Endothelial cell of umbilical vein (primary cell): Measurements from ENCODE around the gene S100A1. TPM values are rescaled to one million over a fixed set of nuclear protein-coding genes. Genes with fewer than 3 reads are reported as not detected.
A peak's percentile ranks its signal among the peaks of the same experiment; 100 is the strongest.

ENCODE experiments used
- BruUV-seq: library from RNA; stranded (reverse); fragments of 400-500 nt; replicated peaks from 2 replicates; lab custom pipeline; 2021; lab: Mats Ljungman, UMichigan
- CTCF ChIA-PET: fragments of 300-600, 350-600 bp; sonication (Branson Sonifier 250); formaldehyde crosslinking; loops from one replicate; lab custom pipeline; 2021; ENCODE audit warnings: antibody characterized with exemption, inconsistent platforms; lab: Charles Lee
- POLR2A ChIA-PET: fragments of 300-600, 350-600 bp; sonication (Branson Sonifier 250); formaldehyde crosslinking; loops from one replicate; lab custom pipeline; 2021; ENCODE audit warnings: antibody characterized with exemption, inconsistent platforms; lab: Charles Lee
- DNase-seq: peaks from one replicate; pipeline ENCODE4 v3.0.0-alpha.2; 2011; ENCODE audit warnings: low read depth, low spot score
- FAIRE-seq: peaks from 2 replicates; lab custom pipeline; 2011; peaks lifted over from hg19 to GRCh38; lab: Jason Lieb, UNC
- H2AFZ ChIP-seq: 2 replicates; pipeline ENCODE4 v1.6.0; 2012; ENCODE audit warnings: low read depth, low read length, control low read depth, inconsistent platforms
- H3K27ac ChIP-seq: 2 replicates; pipeline ENCODE4 v1.5.1; 2011; ENCODE audit warnings: low read depth, mild to moderate bottlenecking, control low read depth, low read length, moderate library complexity; ENCODE audit not compliant: insufficient read depth
- H3K27me3 ChIP-seq, 2 experiments: 2 replicates each; pipeline versions ENCODE4 v1.6.0 to v1.6.1; 2011; ENCODE audit warnings: low read length in 2 of 2, mixed read lengths in 1 of 2; ENCODE audit not compliant: control insufficient read depth in 2 of 2, insufficient read depth in 2 of 2
- H3K36me3 ChIP-seq, 2 experiments: 2 replicates in 1 of 2; 3 replicates in 1 of 2; pipeline ENCODE4 v1.5.1; 2011; ENCODE audit warnings: low read length in 2 of 2, mild to moderate bottlenecking in 1 of 2, moderate library complexity in 1 of 2; ENCODE audit not compliant: control insufficient read depth in 2 of 2, insufficient read depth in 2 of 2; ENCODE audit errors: extremely low read depth in 1 of 2
- H3K4me1 ChIP-seq: 3 replicates; pipeline ENCODE4 v1.5.1; 2011; ENCODE audit warnings: mild to moderate bottlenecking, low read length; ENCODE audit not compliant: control insufficient read depth, insufficient read depth; ENCODE audit errors: extremely low read depth
- H3K4me2 ChIP-seq: 2 replicates; pipeline ENCODE4 v1.6.1; 2011; ENCODE audit warnings: low read length, control low read depth, mixed read lengths; ENCODE audit not compliant: insufficient read depth
- H3K4me3 ChIP-seq, 3 experiments: fragments of 200-600 bp in 1 of 3; sonication (generic), shearing (Covaris generic) in 1 of 3; replicated peaks in 1 of 3; 2 replicates each; pipeline ENCODE4 v1.5.1; 2011 to 2016; ENCODE audit warnings: control low read depth in 3 of 3, low read length in 3 of 3, mild to moderate bottlenecking in 2 of 3, inconsistent platforms in 1 of 3, low read depth in 1 of 3, moderate library complexity in 1 of 3; ENCODE audit not compliant: insufficient read depth in 1 of 3
- H3K79me2 ChIP-seq: 2 replicates; pipeline ENCODE4 v1.6.0; 2012; ENCODE audit warnings: low read length, inconsistent platforms; ENCODE audit not compliant: control insufficient read depth, insufficient read depth
- H3K9ac ChIP-seq: replicated peaks from 2 replicates; pipeline ENCODE3; 2011; ENCODE audit warnings: low read length, control low read depth; ENCODE audit not compliant: insufficient read depth; ENCODE audit errors: extremely low read depth
- H3K9me1 ChIP-seq: replicated peaks from 3 replicates; pipeline ENCODE4 v1.6.0; 2011; ENCODE audit warnings: mild to moderate bottlenecking, low read length; ENCODE audit not compliant: control insufficient read depth, insufficient read depth; ENCODE audit errors: extremely low read depth
- H3K9me3 ChIP-seq: replicated peaks from 2 replicates; pipeline ENCODE4 v1.5.1; 2012; ENCODE audit warnings: low read length, inconsistent platforms; ENCODE audit not compliant: control insufficient read depth, insufficient read depth
- H4K20me1 ChIP-seq: replicated peaks from 2 replicates; pipeline ENCODE3; 2011; ENCODE audit warnings: mild to moderate bottlenecking, low read length; ENCODE audit not compliant: control insufficient read depth, insufficient read depth; ENCODE audit errors: extremely low read depth
- CTCF ChIP-seq, 2 donors: IDR thresholded peaks; 1 replicate in 1 of 2; 2 replicates in 1 of 2; pipeline ENCODE4 v1.5.1; 2011; ENCODE audit warnings: low read length in 2 of 2, mild to moderate bottlenecking in 2 of 2, moderate library complexity in 2 of 2, control low read depth in 1 of 2, inconsistent platforms in 1 of 2, low read depth in 1 of 2; ENCODE audit not compliant: insufficient read depth in 1 of 2; ENCODE audit errors: extremely low read depth in 1 of 2
- EZH2 ChIP-seq: IDR thresholded peaks from 2 replicates; pipeline ENCODE4 v1.6.1; 2012; ENCODE audit warnings: borderline replicate concordance, low read depth, mild to moderate bottlenecking, moderate library complexity, low read length, inconsistent platforms; ENCODE audit not compliant: severe bottlenecking
- FOS ChIP-seq: IDR thresholded peaks from 2 replicates; pipeline ENCODE4 v1.6.1; 2011; ENCODE audit warnings: mild to moderate bottlenecking, low read length, moderate library complexity, borderline replicate concordance; ENCODE audit not compliant: insufficient read depth
- GATA2 ChIP-seq: IDR thresholded peaks from 2 replicates; pipeline ENCODE4 v1.7.0; 2011; ENCODE audit warnings: low read depth, mild to moderate bottlenecking, moderate library complexity, mixed read lengths, low read length; ENCODE audit not compliant: insufficient read length, insufficient read depth
- JUN ChIP-seq: IDR thresholded peaks from 2 replicates; pipeline ENCODE4 v1.6.1; 2011; ENCODE audit warnings: borderline replicate concordance, low read depth; ENCODE audit not compliant: insufficient read length, insufficient read depth
- MAX ChIP-seq: IDR thresholded peaks from 2 replicates; pipeline ENCODE4 v1.6.1; 2011; ENCODE audit not compliant: insufficient read depth, insufficient read length
- MYC ChIP-seq: IDR thresholded peaks from one replicate; pipeline ENCODE4 v1.6.1; 2011; ENCODE audit warnings: mild to moderate bottlenecking, low read depth, low read length
- POLR2A ChIP-seq: IDR thresholded peaks from 2 replicates; pipeline ENCODE4 v1.6.1; 2012; ENCODE audit warnings: low read depth, mild to moderate bottlenecking, control low read depth, low read length
- POLR2AphosphoS5 ChIP-seq: IDR thresholded peaks from 2 replicates; pipeline ENCODE4 v1.6.1; 2012; ENCODE audit warnings: low read depth, mild to moderate bottlenecking, control low read depth, low read length, moderate library complexity; ENCODE audit not compliant: insufficient read depth
- dilution Hi-C: fragments of 300-500 bp; cut with MboI; formaldehyde crosslinking; loops from one replicate; pipeline ENCODE4 v1.15.0; 2019; ENCODE audit warnings: low sequenced_read_pairs; ENCODE audit not compliant: extremely low pct_ligation_motif_present
- intact Hi-C: fragments of 100-400 bp; cut with micrococcal nuclease; formaldehyde crosslinking; loops from one replicate; pipeline ENCODE4 v1.10.0; 2022
- polyA plus RNA-seq, 4 experiments: library from polyadenylated mRNA; depleted of rRNA in 3 of 4; stranded (reverse) in 3 of 4; unstranded in 1 of 4; fragments of >200 nt; gene quantifications; 2 replicates each; pipeline versions ENCODE4 v1.2.1 to v1.2.3, GENCODE V29; 2011 to 2012; ENCODE audit warnings: missing spikeins in 1 of 4
- total RNA-seq: library from RNA; stranded (reverse); gene quantifications from 2 replicates; pipeline ENCODE4 v1.2.3, GENCODE V29; 2021

S100A1 gene
- total and polyA plus RNA-seq, 2 donors (not counting 3 experiments of a cell fraction or from before 2014, with no cell fraction given) = not detected

DNA sequence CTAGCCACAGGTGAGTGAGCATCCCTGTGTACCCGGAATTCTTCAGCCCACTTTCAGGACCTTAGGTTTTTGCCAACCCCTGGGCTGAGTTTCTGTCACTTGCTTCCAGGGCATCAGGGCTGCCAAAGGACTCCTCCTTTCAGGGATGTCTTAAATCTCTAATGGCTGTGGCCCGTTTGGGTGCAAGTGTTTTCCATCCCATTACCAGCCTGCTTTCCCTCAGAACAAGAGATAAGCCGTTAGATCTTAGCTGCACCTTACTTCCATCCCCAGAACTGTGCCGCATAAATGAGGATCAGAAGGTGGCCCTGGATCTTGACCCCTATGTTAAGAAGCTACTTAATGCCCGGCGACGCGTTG lies 30.9 kb downstream of the S100A1 start:
- Histone ChIP-seq H3K9me3 (no peaks in the 10 kb centered on the region), H3K4me2 (peak overlapping the region; percentile 90), H3K79me2 (peaks cover 13% of the 10 kb centered on the region), H3K27me3 (no peaks in the 10 kb centered on the region), H3K9me1 (no peaks in the 10 kb centered on the region), H3K4me1 (peaks cover 7% of the 10 kb centered on the region), H3K27ac (peak overlapping the region; percentile 64), H3K36me3 (peaks cover 17 to 20% of the 10 kb centered on the region in 2 experiments), H4K20me1 (no peaks in the 10 kb centered on the region), H3K4me3 (peak overlapping the region; percentile 79 to 91 (median 83)), H2AFZ (peak overlapping the region; percentile 86), H3K9ac (peak overlapping the region; percentile 77)
- DNase-seq (no peak), FAIRE-seq (no peak)
- CTCF ChIA-PET = interaction anchor here (1.0 to 2.2 kb wide), 5 partner anchors 15 to 148 kb away, joined by 3 to 13 read pairs (median 4); partner anchors contain the start of gene S100A13
- POLR2A ChIA-PET = interaction anchor here (1.3 kb wide), 2 partner anchors 11 to 26 kb away, joined by 3 to 4 read pairs; partner anchors contain the start of gene CHTOP
- dilution Hi-C loops = no loop called here
- intact Hi-C loops = loop anchor here (2.0 kb wide), 1 partner anchor 24 kb away; the partner anchor contains the start of gene CHTOP
- TF ChIP-seq FOS (no peak), MYC (no peak), EZH2 (no peak), CTCF (IDR thresholded peaks at IDR 0.05; ENCODE audit: extremely low read depth in 1 of 2, insufficient read depth in 1 of 2, low read depth in 1 of 2, low read length in 2 of 2) (no peak), JUN (no peak), POLR2AphosphoS5 (no peak), POLR2A (no peak), MAX (no peak), GATA2 (no peak)
- TSS peak; percentile 66 for BruUV-seq
